Esophagus muscularis mucosa (tissue), 4 donors: ENCODE results near the gene ANGPT4.

Experiments used
- EP300 ChIP-seq: sonication (generic); formaldehyde crosslinking; IDR thresholded peaks from one replicate; pipeline ENCODE4 v1.6.1; 2017; ENCODE audit warnings: antibody characterized with exemption
- POLR2A ChIP-seq: fragments of 450-650 bp; IDR thresholded peaks from one replicate; pipeline ENCODE4 v1.6.1; 2017; ENCODE audit warnings: antibody characterized with exemption, moderate library complexity, mild to moderate bottlenecking, low read depth
- POLR2AphosphoS5 ChIP-seq, 2 donors: sonication (generic); formaldehyde crosslinking; IDR thresholded peaks; one replicate each; pipeline ENCODE4 v1.6.1; 2017; ENCODE audit warnings: antibody characterized with exemption in 2 of 2
- TF ChIP-seq, protein P1 (sequence below), 3 experiments: fragments of 200-600 bp in 2 of 3; fragments of 450-650 bp in 1 of 3; sonication (generic) in 2 of 3; IDR thresholded peaks; one replicate each; pipeline ENCODE4 v1.5.1; 2017 to 2019; ENCODE audit warnings: antibody characterized with exemption in 3 of 3, mild to moderate bottlenecking in 2 of 3, moderate library complexity in 1 of 3

DNA sequence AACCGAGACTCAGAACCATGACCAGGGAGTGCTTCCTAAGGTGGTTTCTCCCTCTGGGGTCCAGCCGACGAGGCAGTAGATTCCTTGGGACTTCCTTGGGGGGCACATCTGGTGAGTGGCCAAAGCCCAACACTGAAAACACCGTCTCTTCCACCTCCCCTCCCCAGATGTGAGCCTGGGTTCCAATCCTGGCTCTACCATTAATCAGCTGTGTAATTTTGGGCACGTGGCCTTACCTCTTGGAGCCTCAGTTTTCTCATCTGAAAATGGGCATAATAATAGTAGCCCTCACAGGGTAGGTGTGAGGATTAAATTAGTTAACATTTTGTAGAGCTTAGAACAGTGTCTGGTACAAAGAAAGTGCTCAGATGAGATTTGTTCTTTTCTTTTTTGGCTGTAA lies 77.1 kb downstream of the ANGPT4 start:
- TF ChIP-seq, protein P1, sequence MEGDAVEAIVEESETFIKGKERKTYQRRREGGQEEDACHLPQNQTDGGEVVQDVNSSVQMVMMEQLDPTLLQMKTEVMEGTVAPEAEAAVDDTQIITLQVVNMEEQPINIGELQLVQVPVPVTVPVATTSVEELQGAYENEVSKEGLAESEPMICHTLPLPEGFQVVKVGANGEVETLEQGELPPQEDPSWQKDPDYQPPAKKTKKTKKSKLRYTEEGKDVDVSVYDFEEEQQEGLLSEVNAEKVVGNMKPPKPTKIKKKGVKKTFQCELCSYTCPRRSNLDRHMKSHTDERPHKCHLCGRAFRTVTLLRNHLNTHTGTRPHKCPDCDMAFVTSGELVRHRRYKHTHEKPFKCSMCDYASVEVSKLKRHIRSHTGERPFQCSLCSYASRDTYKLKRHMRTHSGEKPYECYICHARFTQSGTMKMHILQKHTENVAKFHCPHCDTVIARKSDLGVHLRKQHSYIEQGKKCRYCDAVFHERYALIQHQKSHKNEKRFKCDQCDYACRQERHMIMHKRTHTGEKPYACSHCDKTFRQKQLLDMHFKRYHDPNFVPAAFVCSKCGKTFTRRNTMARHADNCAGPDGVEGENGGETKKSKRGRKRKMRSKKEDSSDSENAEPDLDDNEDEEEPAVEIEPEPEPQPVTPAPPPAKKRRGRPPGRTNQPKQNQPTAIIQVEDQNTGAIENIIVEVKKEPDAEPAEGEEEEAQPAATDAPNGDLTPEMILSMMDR (IDR thresholded peaks at IDR 0.05), result no peak
- no peak for TF ChIP-seq EP300
- TF ChIP-seq POLR2AphosphoS5 (IDR thresholded peaks at IDR 0.05), result no peak
- TF ChIP-seq POLR2A, result no peak
